H1 (cell line): ENCODE data around the gene FLOT1. TPM values are rescaled to one million over a fixed set of nuclear protein-coding genes. Genes with fewer than 3 reads are reported as not detected.

ENCODE experiments used
- ASH2L ChIP-seq: fragments of 200-600, 300-600 bp; sonication (generic); IDR thresholded peaks from one replicate; pipeline ENCODE4 v1.7.1; 2017; ENCODE audit warnings: low read length
- BRCA1 ChIP-seq: IDR thresholded peaks from 2 replicates; pipeline ENCODE4 v1.6.1; 2012; ENCODE audit warnings: low read depth, low read length, improper control_type of control experiment
- CHD2 ChIP-seq: IDR thresholded peaks from 2 replicates; pipeline ENCODE4 v1.6.1; 2012; ENCODE audit warnings: low read length, improper control_type of control experiment
- CTBP2 ChIP-seq: IDR thresholded peaks from 2 replicates; pipeline ENCODE4 v1.7.0; 2011; ENCODE audit warnings: borderline replicate concordance, mild to moderate bottlenecking, moderate library complexity, mixed read lengths, low read length; ENCODE audit not compliant: insufficient read depth, insufficient read length
- EZH2 ChIP-seq: fragments of 200-600 bp; sonication (generic); IDR thresholded peaks from 2 replicates; pipeline ENCODE4 v1.7.1; 2012; ENCODE audit warnings: low read depth, mild to moderate bottlenecking, moderate library complexity, low read length, inconsistent platforms; ENCODE audit not compliant: severe bottlenecking
- FOSL1 ChIP-seq: IDR thresholded peaks from 2 replicates; pipeline ENCODE4 v1.6.1; 2011; ENCODE audit warnings: mild to moderate bottlenecking, low read depth, low read length, moderate library complexity; ENCODE audit not compliant: insufficient read depth
- GTF2F1 ChIP-seq: IDR thresholded peaks from 2 replicates; pipeline ENCODE4 v1.6.1; 2012; ENCODE audit warnings: low read depth, low read length, improper control_type of control experiment, borderline replicate concordance
- HDAC6 ChIP-seq: IDR thresholded peaks from one replicate; pipeline ENCODE4 v1.7.1; 2012; ENCODE audit warnings: low read depth, mild to moderate bottlenecking, inconsistent platforms, low read length, moderate library complexity
- JUND ChIP-seq: IDR thresholded peaks from 2 replicates; pipeline ENCODE4 v1.6.1; 2011; ENCODE audit warnings: mild to moderate bottlenecking, improper control_type of control experiment, low read length
- KDM4A ChIP-seq: IDR thresholded peaks from one replicate; pipeline ENCODE4 v1.7.1; 2012; ENCODE audit warnings: low read depth, mild to moderate bottlenecking, moderate library complexity, low read length, inconsistent platforms; ENCODE audit not compliant: severe bottlenecking
- NANOG ChIP-seq: IDR thresholded peaks from 2 replicates; pipeline ENCODE4 v1.6.1; 2011; ENCODE audit warnings: low read length, low read depth, mild to moderate bottlenecking, inconsistent platforms; ENCODE audit not compliant: insufficient read depth, poor library complexity, severe bottlenecking
- NRF1 ChIP-seq: IDR thresholded peaks from 2 replicates; pipeline ENCODE4 v1.6.1; 2011; ENCODE audit warnings: mild to moderate bottlenecking, low read depth, low read length, improper control_type of control experiment
- POLR2A ChIP-seq, 2 experiments: IDR thresholded peaks; 1 replicate in 1 of 2; 2 replicates in 1 of 2; pipeline ENCODE4 v1.6.1; 2011; ENCODE audit warnings: low read depth in 2 of 2, low read length in 2 of 2, mild to moderate bottlenecking in 2 of 2; ENCODE audit errors: control extremely low read depth in 1 of 2
- POLR2AphosphoS5 ChIP-seq: IDR thresholded peaks from 2 replicates; pipeline ENCODE4 v1.6.1; 2011; ENCODE audit warnings: low read depth, low read length
- RBBP5 ChIP-seq: IDR thresholded peaks from 2 replicates; pipeline ENCODE4 v1.7.1; 2012; ENCODE audit warnings: low read depth, mild to moderate bottlenecking, inconsistent platforms, low read length, moderate library complexity, borderline replicate concordance
- RXRA ChIP-seq: IDR thresholded peaks from 2 replicates; pipeline ENCODE4 v1.6.1; 2011; ENCODE audit warnings: low read depth, mild to moderate bottlenecking, low read length, moderate library complexity; ENCODE audit not compliant: insufficient read depth
- SIN3A ChIP-seq, 2 experiments: IDR thresholded peaks in 1 of 2; conservative IDR thresholded peaks in 1 of 2; 2 replicates each; pipeline ENCODE4 v1.6.1; 2011 to 2012; ENCODE audit warnings: low read length in 2 of 2, improper control_type of control experiment in 1 of 2, low read depth in 1 of 2, mild to moderate bottlenecking in 1 of 2
- SIRT6 ChIP-seq: IDR thresholded peaks from one replicate; pipeline ENCODE4 v1.7.1; 2012; ENCODE audit warnings: low read length, inconsistent platforms
- SP1 ChIP-seq: IDR thresholded peaks from 2 replicates; pipeline ENCODE4 v1.6.1; 2011; ENCODE audit warnings: low read depth, low read length
- SP2 ChIP-seq: IDR thresholded peaks from 2 replicates; pipeline ENCODE4 v1.6.1; 2012; ENCODE audit warnings: mild to moderate bottlenecking, low read length, inconsistent platforms
- SUZ12 ChIP-seq: fragments of 200-600 bp; sonication (generic); IDR thresholded peaks from 2 replicates; pipeline ENCODE4 v1.6.1; 2012; ENCODE audit warnings: mild to moderate bottlenecking, inconsistent platforms, low read length, moderate library complexity, mixed read lengths
- TAF7 ChIP-seq: optimal IDR thresholded peaks from 2 replicates; pipeline ENCODE3; 2011; ENCODE audit warnings: low read depth, mild to moderate bottlenecking, inconsistent platforms, low read length, moderate library complexity, borderline replicate concordance
- TBP ChIP-seq: IDR thresholded peaks from 2 replicates; pipeline ENCODE4 v1.6.1; 2011; ENCODE audit warnings: low read depth, low read length, improper control_type of control experiment
- ZNF274 ChIP-seq: IDR thresholded peaks from 2 replicates; pipeline ENCODE4 v1.7.0; 2012; ENCODE audit warnings: low read length, borderline replicate concordance; ENCODE audit errors: extremely low read depth
- polyA plus RNA-seq, 7 experiments: library from polyadenylated mRNA; depleted of rRNA in 3 of 7; stranded (reverse) in 5 of 7; unstranded in 2 of 7; fragments of >200 nt in 5 of 7; fragments of 200-250 nt in 2 of 7; gene quantifications; 1 replicate in 5 of 7; 2 replicates in 1 of 7; 4 replicates in 1 of 7; pipeline versions ENCODE4 v1.2.1 to v1.2.3, GENCODE V29; 2011 to 2013; ENCODE audit warnings: missing spikeins in 2 of 7, mixed read lengths in 2 of 7
- total RNA-seq: library from RNA; stranded (reverse); fragmentation: NEBNext Ultra II Directional; extraction: Animal tissue kit (Norgen Biotek cat#: 25700); gene quantifications from 2 replicates; pipeline ENCODE4 v1.2.1, GENCODE V29; 2021
- TF ChIP-seq, protein P1 (sequence below): IDR thresholded peaks from 2 replicates; pipeline ENCODE4 v1.6.1; 2011; ENCODE audit warnings: low read depth, mild to moderate bottlenecking, low read length; ENCODE audit not compliant: insufficient read depth

FLOT1 gene
- total and polyA plus RNA-seq, 2 of the 8 experiments (the other 6 are each of a cell fraction or from before 2014, with no cell fraction given): 87.5 to 88.1 TPM

DNA sequence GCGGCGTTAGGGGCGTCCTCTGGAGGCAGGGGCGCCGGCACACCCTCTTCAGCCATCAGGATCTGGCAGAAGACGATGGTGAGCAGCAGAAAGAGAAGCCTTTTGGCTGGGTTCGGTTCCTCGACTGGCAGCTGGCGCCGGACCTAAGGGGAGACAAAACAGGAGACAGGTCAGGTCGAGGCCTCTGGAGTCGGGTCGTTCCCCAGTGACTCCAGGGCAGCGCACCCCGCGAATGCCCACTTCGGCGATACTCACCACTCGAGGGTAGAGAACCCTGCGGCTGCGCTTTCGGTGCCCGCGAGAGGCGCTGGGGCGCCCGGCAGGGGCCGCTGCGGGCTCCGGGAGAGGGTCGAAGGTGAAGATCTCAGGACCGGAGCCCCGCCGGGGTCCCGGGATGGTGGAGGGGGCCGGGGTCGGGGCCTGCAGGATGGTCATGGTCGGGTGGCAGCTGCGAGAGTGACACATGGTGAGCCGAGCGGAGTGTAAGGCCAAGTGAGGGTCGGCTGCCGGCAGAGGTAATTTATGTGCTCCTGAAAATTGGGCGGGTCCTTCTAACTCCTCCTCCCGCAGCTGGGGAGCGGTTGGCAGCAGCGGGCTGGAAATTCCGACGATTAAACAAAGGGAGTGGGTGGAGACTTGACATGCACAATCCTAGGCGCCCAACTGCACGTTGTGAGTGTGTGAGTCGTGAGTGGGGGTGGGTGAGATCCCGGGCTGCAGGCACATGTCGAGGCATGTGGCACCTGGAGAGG is 1.7 kb upstream of the FLOT1 start, which contains the start of gene IER3 (continued):
- no peak for TF ChIP-seq EZH2
- TF ChIP-seq NRF1: no peak
- TF ChIP-seq GTF2F1: no peak
- TF ChIP-seq KDM4A: peak; percentile 34
- no peak for TF ChIP-seq CTBP2
- TF ChIP-seq ZNF274: no peak
- no peak for TF ChIP-seq RBBP5
- TF ChIP-seq RXRA: no peak
- peak; percentile 97 to 99 for TF ChIP-seq POLR2A (IDR thresholded peaks at IDR 0.05; ENCODE audit: control extremely low read depth in 1 of 2, low read depth in 2 of 2, low read length in 2 of 2)
- peak; percentile 96 for TF ChIP-seq TBP
- no peak for TF ChIP-seq SIRT6
- peak; percentile 72 to 84; a peak in 3 of 4 replicates for TF ChIP-seq SIN3A (conservative IDR thresholded peaks at IDR 0.05 in 1 of 2, IDR thresholded peaks at IDR 0.05 in 1 of 2; ENCODE audit: low read depth in 1 of 2, low read length in 2 of 2)
- no peak for TF ChIP-seq BRCA1
- TF ChIP-seq ASH2L: no peak
- no peak for TF ChIP-seq JUND
- no peak for TF ChIP-seq SP2
- peak; percentile 60; the same call in 1 of the 2 replicates for TF ChIP-seq SP1
- no peak for TF ChIP-seq FOSL1
- no peak for TF ChIP-seq CHD2
- no peak for TF ChIP-seq HDAC6
- peak; percentile 89 for TF ChIP-seq TAF7
- TF ChIP-seq, protein P1, sequence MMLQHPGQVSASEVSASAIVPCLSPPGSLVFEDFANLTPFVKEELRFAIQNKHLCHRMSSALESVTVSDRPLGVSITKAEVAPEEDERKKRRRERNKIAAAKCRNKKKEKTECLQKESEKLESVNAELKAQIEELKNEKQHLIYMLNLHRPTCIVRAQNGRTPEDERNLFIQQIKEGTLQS: no peak
- no peak for TF ChIP-seq SUZ12
- peak; percentile 99 for TF ChIP-seq POLR2AphosphoS5
- TF ChIP-seq NANOG: no peak
